Lung (tissue), 12 donors: Measurements from ENCODE around the gene LOXL4. TPM values are rescaled to one million over a fixed set of nuclear protein-coding genes. Genes with fewer than 3 reads are reported as not detected.

Experiments
- ATAC-seq: fragments of 200-7000 bp; cut with Tn5 transposase; one replicate; pipeline ENCODE4 v1.9.1; 2020; ENCODE audit warnings: moderate number of reproducible peaks; ENCODE audit not compliant: insufficient read depth, low FRiP score
- DNase-seq, 3 donors: peaks; one replicate each; pipeline ENCODE4 v3.0.0-alpha.2; 2013 to 2017
- H3K27ac ChIP-seq, 2 donors: one replicate each; pipeline ENCODE4 v1.5.1; 2013; ENCODE audit warnings: mild to moderate bottlenecking in 2 of 2, moderate library complexity in 2 of 2, control low read depth in 1 of 2, inconsistent platforms in 1 of 2, low read depth in 1 of 2, low read length in 1 of 2
- H3K27me3 ChIP-seq, 3 donors: one replicate each; pipeline ENCODE4 v1.5.1; 2013; ENCODE audit warnings: low read length in 2 of 3; ENCODE audit not compliant: control insufficient read depth in 3 of 3, insufficient read depth in 3 of 3
- H3K36me3 ChIP-seq, 4 donors: one replicate each; pipeline ENCODE4 v1.5.1; 2013; ENCODE audit warnings: low read length in 4 of 4, mild to moderate bottlenecking in 1 of 4, moderate library complexity in 1 of 4; ENCODE audit not compliant: control insufficient read depth in 4 of 4, insufficient read depth in 4 of 4
- H3K4me1 ChIP-seq, 5 donors: one replicate each; pipeline ENCODE4 v1.5.1; 2013; ENCODE audit warnings: low read length in 5 of 5, mild to moderate bottlenecking in 2 of 5, moderate library complexity in 1 of 5; ENCODE audit not compliant: control insufficient read depth in 5 of 5, insufficient read depth in 5 of 5
- H3K4me3 ChIP-seq: one replicate; pipeline ENCODE4 v1.5.1; 2013; ENCODE audit warnings: mild to moderate bottlenecking, control low read depth, moderate library complexity
- H3K9ac ChIP-seq, 2 donors: one replicate each; pipeline ENCODE4 v1.5.1; 2013; ENCODE audit warnings: low read length in 2 of 2, control low read depth in 1 of 2; ENCODE audit not compliant: insufficient read depth in 1 of 2
- H3K9me3 ChIP-seq, 4 donors: one replicate each; pipeline ENCODE4 v1.5.1; 2013; ENCODE audit warnings: low read length in 3 of 4, mild to moderate bottlenecking in 1 of 4, moderate library complexity in 1 of 4; ENCODE audit not compliant: control insufficient read depth in 4 of 4, insufficient read depth in 3 of 4
- WGBS, 2 donors: extraction: QIAGEN DNeasy Blood & Tissue Kit; methylation state at CpG; one replicate each; pipeline ENCODE4 v1.1.7; 2013; 5-methylcytosine and 5-hydroxymethylcytosine counted together
- polyA plus RNA-seq, 2 donors: library from polyadenylated mRNA; stranded (reverse); fragments of 200-250 nt; gene quantifications; one replicate each; pipeline ENCODE4 v1.2.1, GENCODE V29; 2013
- total RNA-seq, 2 donors: library from RNA; depleted of rRNA in 1 of 2; stranded (reverse); fragments of >200 nt in 1 of 2; gene quantifications; one replicate each; pipeline ENCODE4 v1.2.1, GENCODE V29; 2014 to 2021
- TF ChIP-seq, protein P1 (sequence below): IDR thresholded peaks from 2 replicates; pipeline ENCODE4 v1.5.1; 2012; ENCODE audit warnings: mild to moderate bottlenecking; ENCODE audit errors: control extremely low read depth, extremely low read depth
- donor health status: control.
- donor health status: control.
- donor health status: Bipolar disorder and iron deficiency.
- donor health status: healthy.
- donor health status: DM: yes; HTN: yes; CAD: no.

The LOXL4 gene
- total and polyA plus RNA-seq, 4 donors, result 1.6 to 3.3 (median 2.6) TPM

DNA sequence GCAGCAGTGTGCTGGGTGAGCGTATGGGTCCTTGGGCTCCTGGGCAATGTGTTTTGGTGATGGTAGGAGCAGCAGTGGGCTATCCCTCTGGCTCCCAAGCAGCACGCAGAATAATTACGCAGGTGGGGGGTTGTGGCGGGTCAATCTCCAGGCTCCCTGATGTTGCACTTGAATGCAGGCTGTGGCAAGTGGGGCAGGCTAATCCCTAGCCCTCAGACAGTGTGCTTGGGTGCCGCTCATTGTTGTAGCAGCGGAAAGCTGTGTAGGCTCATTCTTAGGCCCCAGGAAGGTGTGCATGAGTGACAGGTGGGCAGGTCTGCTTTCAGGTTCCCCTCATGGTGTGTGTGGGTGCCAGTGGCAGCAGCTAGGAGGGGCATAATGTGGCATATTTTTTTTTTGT is 44.1 kb downstream of the LOXL4 start:
- no peaks in the 10 kb centered on the region for H3K27me3 ChIP-seq
- no peak overlapping the region for H3K4me3 ChIP-seq
- H3K9me3 ChIP-seq, result peaks cover 0 to 5% (median 0%) of the 10 kb centered on the region in 4 donors
- TF ChIP-seq, protein P1, sequence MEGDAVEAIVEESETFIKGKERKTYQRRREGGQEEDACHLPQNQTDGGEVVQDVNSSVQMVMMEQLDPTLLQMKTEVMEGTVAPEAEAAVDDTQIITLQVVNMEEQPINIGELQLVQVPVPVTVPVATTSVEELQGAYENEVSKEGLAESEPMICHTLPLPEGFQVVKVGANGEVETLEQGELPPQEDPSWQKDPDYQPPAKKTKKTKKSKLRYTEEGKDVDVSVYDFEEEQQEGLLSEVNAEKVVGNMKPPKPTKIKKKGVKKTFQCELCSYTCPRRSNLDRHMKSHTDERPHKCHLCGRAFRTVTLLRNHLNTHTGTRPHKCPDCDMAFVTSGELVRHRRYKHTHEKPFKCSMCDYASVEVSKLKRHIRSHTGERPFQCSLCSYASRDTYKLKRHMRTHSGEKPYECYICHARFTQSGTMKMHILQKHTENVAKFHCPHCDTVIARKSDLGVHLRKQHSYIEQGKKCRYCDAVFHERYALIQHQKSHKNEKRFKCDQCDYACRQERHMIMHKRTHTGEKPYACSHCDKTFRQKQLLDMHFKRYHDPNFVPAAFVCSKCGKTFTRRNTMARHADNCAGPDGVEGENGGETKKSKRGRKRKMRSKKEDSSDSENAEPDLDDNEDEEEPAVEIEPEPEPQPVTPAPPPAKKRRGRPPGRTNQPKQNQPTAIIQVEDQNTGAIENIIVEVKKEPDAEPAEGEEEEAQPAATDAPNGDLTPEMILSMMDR, result no peak
- peaks cover 0 to 4% (median 2%) of the 10 kb centered on the region in 4 donors for H3K36me3 ChIP-seq
- WGBS, 2 donors, result 96 to 97% methylated on average over 6 of the region's 6 CpGs
- peaks cover 0 to 10% (median 0%) of the 10 kb centered on the region in 5 donors for H3K4me1 ChIP-seq
- DNase-seq, result no peak
- ATAC-seq, result no peak
- H3K9ac ChIP-seq, result no peak overlapping the region
- H3K27ac ChIP-seq, result no peak overlapping the region

DNA sequence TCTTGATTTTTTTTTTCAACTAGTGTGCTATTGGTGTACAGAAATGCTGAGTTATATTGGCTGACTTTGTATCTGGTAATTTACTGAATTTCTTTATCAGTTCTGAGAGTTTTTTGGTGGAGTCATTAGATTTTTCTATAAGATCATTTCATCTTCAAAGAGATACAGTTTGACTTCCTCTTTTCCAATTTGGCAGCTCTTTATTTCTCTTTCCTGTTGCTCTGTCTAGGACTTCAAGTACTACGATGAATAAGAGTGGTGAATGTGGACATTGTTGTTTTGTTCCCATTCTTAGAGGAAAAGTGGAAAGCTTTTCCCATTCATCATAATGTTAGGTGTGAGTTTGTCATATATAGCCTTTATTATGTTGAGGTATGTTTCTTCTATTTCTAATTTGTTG is 50.2 kb downstream of the LOXL4 start:
- Histone ChIP-seq H3K9ac (no peak overlapping the region), H3K4me3 (no peak overlapping the region), H3K27me3 (no peaks in the 10 kb centered on the region), H3K27ac (no peak overlapping the region), H3K4me1 (peaks cover 0 to 2% (median 0%) of the 10 kb centered on the region in 5 donors), H3K36me3 (no peaks in the 10 kb centered on the region), H3K9me3 (peaks cover 0 to 5% (median 0%) of the 10 kb centered on the region in 4 donors)
- TF ChIP-seq, protein P1, result no peak
- WGBS, 2 donors, result 16 to 45% methylated on average over 1 of the region's 1 CpG
- DNase-seq, result no peak
- no peak for ATAC-seq

DNA sequence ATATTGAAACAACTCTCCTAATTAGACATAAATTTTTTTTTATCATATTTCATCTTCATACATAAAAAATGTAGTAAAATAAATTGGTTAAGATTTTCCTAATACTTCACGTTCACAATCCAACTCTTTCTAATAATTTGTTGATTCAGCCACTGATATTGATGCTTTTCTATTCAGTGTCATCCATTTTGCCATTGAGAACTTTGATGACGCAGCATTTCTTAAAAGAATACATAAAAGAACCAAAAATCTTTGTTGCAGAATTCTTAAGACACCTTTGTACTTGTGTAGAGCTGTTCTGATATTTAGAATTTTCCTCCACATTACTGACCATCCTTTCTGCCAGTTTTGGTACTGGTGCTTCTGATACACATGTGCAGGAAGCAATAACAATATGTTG is 52.6 kb downstream of the LOXL4 start:
- Histone ChIP-seq H3K9ac (no peak overlapping the region), H3K4me1 (peaks cover 0 to 15% (median 10%) of the 10 kb centered on the region in 5 donors), H3K4me3 (no peak overlapping the region), H3K36me3 (peaks cover 0 to 3% (median under 1%) of the 10 kb centered on the region in 4 donors), H3K27ac (no peak overlapping the region), H3K27me3 (no peaks in the 10 kb centered on the region), H3K9me3 (peaks cover 0 to 5% (median 0%) of the 10 kb centered on the region in 4 donors)
- ATAC-seq, result no peak
- DNase-seq, result no peak
- TF ChIP-seq, protein P1, result no peak
- WGBS, 2 donors, result 94 to 97% methylated on average over 2 of the region's 2 CpGs

DNA sequence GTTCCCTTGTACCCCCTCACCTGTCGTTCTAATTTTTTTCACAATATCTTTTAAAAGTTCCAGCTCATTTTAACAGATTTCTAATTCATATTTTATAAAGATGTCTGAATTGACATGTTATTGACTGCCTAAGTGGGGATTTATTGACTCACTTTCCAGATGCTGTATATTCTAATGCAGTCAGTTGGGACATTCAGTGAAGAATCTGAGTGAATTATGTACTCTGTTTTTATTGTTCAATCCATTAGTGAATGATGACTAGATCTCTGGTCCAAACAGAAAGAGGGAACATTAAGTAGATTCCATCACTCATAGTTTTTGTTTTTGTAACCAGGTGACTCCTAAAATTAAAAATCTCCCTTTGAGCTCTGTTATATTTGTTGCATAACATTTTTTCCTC is 54.3 kb downstream of the LOXL4 start:
- DNase-seq (no peak), ATAC-seq (no peak)
- peaks cover 0 to 15% (median 10%) of the 10 kb centered on the region in 5 donors for H3K4me1 ChIP-seq
- H3K36me3 ChIP-seq, result peaks cover 1 to 10% (median 7%) of the 10 kb centered on the region in 4 donors
- H3K27ac ChIP-seq, result no peak overlapping the region
- H3K27me3 ChIP-seq, result no peaks in the 10 kb centered on the region
- WGBS, 2 donors, result 95 to 97% methylated on average over 1 of the region's 1 CpG
- TF ChIP-seq, protein P1, result no peak
- no peaks in the 10 kb centered on the region for H3K9me3 ChIP-seq
- H3K4me3 ChIP-seq, result no peak overlapping the region
- no peak overlapping the region for H3K9ac ChIP-seq
